ENCODE data around the gene IGSF23. TPM values are rescaled to one million over a fixed set of nuclear protein-coding genes. Genes with fewer than 3 reads are reported as not detected.
A peak's percentile ranks its signal among the peaks of the same experiment; 100 is the strongest.

Gene IGSF23
- total and polyA plus RNA-seq, 7 donors = 0.23 to 0.30 TPM; not detected in 5

DNA sequence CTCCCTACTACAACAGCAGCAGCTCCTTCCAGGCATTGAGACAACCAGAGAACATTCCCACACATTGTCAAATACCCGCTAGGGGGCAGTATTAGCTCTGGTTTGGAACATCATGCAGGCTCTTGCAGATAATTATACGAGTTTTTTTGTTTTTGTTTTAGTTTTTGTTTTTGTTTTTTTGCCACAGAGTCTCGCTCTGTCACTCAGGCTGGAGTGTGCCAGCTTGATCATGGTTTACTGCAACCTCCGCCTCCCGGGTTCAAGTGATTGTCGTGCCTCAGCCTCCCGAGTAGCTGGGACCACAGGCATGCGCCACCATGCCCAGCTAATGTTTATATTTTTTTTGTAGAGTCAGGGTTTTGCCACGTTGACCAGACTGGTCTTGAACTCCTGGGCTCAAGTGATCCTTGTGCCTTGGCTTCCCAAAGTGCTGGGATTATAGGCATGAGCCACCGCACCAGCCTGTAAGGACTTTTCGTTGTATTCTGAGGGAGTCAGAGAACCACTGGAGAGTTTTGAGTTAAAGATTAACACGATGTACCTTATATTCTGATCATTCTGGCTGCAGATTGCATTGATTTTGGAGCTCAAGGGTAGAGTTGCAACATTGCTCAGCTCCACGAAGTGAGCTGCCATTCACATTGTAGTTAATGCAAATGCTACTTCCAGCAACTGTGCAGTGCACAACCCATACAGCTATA lies 42.2 kb upstream of the IGSF23 start:
- DNase-seq = no peak
- WGBS, 3 donors = 42 to 55% (median 43%) methylated on average over 13 of the region's 13 CpGs

DNA sequence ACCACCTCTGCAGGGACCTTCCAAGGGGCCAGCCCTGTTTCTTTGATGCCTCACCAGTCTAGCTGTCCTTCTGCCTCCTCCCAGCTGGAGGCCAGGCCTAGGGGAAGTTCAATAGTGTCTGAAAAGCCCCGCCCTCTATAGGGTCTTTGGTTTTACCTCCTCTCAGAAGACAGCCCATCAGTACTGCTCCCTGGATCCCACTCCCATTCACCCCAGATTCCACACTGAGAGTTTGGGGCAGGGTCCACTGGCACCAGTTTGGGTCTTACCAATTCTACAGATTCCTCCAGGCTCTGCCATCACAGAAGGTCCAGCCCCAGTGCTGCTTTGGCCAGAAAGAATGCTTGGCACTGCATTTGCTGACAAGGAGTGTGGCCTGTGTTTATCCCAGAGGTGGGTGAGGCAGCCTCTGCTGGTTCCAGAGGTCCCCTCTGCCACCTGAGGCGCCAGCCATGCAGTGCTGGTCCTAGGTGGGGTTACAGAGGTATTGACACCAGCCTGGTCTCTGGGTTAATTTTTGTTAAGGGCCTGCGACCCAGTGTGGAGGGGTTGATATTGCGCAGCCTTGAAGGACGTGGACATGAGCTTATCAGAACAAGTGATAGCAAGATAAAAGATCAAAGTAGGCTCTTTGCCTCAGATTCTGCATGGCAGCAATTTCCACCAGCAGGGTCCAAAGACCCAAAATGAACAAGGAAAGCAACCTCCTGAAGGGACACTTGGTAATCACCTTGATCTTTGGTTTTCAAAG lies 41.4 kb upstream of the IGSF23 start:
- Histone ChIP-seq H3K27me3 (ENCODE audit: insufficient read depth in 3 of 3, low read length in 2 of 3) (peaks cover 0 to 22% (median 4%) of the 10 kb centered on the region in 3 donors), H3K9me3 (no peaks in the 10 kb centered on the region), H3K4me3 (no peak overlapping the region), H3K27ac (no peak overlapping the region), H3K36me3 (ENCODE audit: insufficient read depth in 1 of 2, low read depth in 1 of 2) (no peaks in the 10 kb centered on the region), H3K4me1 (no peaks in the 10 kb centered on the region)
- 89 to 96% (median 92%) methylated on average over 5 of the region's 5 CpGs for WGBS, 3 donors
- intact Hi-C loops (cut with DNase I) = loop anchor here (2.0 to 10.0 kb wide), 4 partner anchors 85 to 273 kb away; partner anchors contain the start of gene NECTIN2 (in 1 of the 2)
- DNase-seq (no peak), ATAC-seq (no peak)
- TF ChIP-seq, protein P1, sequence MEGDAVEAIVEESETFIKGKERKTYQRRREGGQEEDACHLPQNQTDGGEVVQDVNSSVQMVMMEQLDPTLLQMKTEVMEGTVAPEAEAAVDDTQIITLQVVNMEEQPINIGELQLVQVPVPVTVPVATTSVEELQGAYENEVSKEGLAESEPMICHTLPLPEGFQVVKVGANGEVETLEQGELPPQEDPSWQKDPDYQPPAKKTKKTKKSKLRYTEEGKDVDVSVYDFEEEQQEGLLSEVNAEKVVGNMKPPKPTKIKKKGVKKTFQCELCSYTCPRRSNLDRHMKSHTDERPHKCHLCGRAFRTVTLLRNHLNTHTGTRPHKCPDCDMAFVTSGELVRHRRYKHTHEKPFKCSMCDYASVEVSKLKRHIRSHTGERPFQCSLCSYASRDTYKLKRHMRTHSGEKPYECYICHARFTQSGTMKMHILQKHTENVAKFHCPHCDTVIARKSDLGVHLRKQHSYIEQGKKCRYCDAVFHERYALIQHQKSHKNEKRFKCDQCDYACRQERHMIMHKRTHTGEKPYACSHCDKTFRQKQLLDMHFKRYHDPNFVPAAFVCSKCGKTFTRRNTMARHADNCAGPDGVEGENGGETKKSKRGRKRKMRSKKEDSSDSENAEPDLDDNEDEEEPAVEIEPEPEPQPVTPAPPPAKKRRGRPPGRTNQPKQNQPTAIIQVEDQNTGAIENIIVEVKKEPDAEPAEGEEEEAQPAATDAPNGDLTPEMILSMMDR (IDR thresholded peaks at IDR 0.05) = no peak

More for the DNA sequence above, 42.2 kb upstream of the IGSF23 start:
- peaks cover 0 to 25% (median 4%) of the 10 kb centered on the region in 3 donors for H3K27me3 ChIP-seq (ENCODE audit: insufficient read depth in 3 of 3, low read length in 2 of 3)
- no peaks in the 10 kb centered on the region for H3K36me3 ChIP-seq (ENCODE audit: insufficient read depth in 1 of 2, low read depth in 1 of 2)
- H3K27ac ChIP-seq = no peak overlapping the region
- TF ChIP-seq, protein P1 (IDR thresholded peaks at IDR 0.05) = peak; percentile 80
- peak; percentile 63 to 73 (median 70) for ATAC-seq
- H3K4me3 ChIP-seq = no peak overlapping the region
- intact Hi-C loops (cut with DNase I) = loop anchor here (2.0 to 10.0 kb wide), 4 partner anchors 86 to 274 kb away; partner anchors contain the start of gene NECTIN2 (in 1 of the 2)
- no peaks in the 10 kb centered on the region for H3K9me3 ChIP-seq
- no peaks in the 10 kb centered on the region for H3K4me1 ChIP-seq

DNA sequence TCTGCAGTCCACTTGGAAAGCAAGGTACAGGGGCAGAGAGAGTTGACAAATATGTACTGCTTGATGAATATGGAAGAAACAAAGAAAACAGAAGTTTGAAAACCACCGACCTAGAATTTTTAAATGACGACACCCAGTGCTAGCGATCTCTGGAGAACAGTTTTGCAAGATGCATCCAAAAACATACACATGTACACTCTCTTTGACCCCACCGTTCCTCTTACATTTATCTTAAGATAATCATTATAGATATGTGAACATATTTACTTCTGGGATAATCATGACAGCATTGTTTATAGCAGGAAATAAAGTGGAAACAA lies 40.8 kb upstream of the IGSF23 start:
- no peaks in the 10 kb centered on the region for H3K4me1 ChIP-seq
- no peaks in the 10 kb centered on the region for H3K9me3 ChIP-seq
- H3K27me3 ChIP-seq (ENCODE audit: insufficient read depth in 3 of 3, low read length in 2 of 3) = peaks cover 0 to 18% (median 4%) of the 10 kb centered on the region in 3 donors
- WGBS, 3 donors = 69 to 78% (median 73%) methylated on average over 4 of the region's 4 CpGs
- TF ChIP-seq, protein P1 (IDR thresholded peaks at IDR 0.05) = no peak
- ATAC-seq (no peak), DNase-seq (no peak)
- H3K4me3 ChIP-seq = no peak overlapping the region
- H3K27ac ChIP-seq = no peak overlapping the region
- no peaks in the 10 kb centered on the region for H3K36me3 ChIP-seq (ENCODE audit: insufficient read depth in 1 of 2, low read depth in 1 of 2)
- intact Hi-C loops (cut with DNase I) = loop anchor here (5.0 to 10.0 kb wide), 3 partner anchors 85 to 272 kb away; partner anchors contain the start of gene NECTIN2 (in 1 of the 2)

DNA sequence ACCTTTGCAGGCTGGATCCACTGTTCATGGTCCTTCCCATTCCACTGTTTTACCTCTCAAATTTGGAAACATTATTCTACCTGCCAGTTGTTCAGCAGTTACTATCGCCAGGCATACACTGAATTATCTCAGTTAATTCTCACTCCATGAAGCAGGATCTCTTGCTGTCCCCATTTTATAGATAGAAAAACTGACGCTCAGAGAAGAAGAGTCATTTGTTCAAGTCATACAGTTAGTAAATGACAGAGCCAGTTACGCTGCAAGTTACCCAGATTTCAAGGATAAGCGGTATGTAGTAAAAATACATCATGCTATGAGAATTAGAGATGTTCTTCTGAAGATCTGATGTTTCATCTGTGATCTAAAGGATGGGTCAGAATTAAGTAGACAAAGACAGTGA lies 40.2 kb upstream of the IGSF23 start:
- WGBS, 3 donors = 88 to 94% (median 92%) methylated on average over 4 of the region's 4 CpGs
- H3K36me3 ChIP-seq (ENCODE audit: insufficient read depth in 1 of 2, low read depth in 1 of 2) = no peaks in the 10 kb centered on the region
- no peaks in the 10 kb centered on the region for H3K4me1 ChIP-seq
- TF ChIP-seq, protein P1 (IDR thresholded peaks at IDR 0.05) = no peak
- no peak for DNase-seq
- H3K4me3 ChIP-seq = no peak overlapping the region
- H3K9me3 ChIP-seq = no peaks in the 10 kb centered on the region
- peaks cover 0 to 16% (median 0%) of the 10 kb centered on the region in 3 donors for H3K27me3 ChIP-seq (ENCODE audit: insufficient read depth in 3 of 3, low read length in 2 of 3)
- no peak for ATAC-seq
- intact Hi-C loops (cut with DNase I) = loop anchor here (5.0 to 10.0 kb wide), 3 partner anchors 84 to 272 kb away; partner anchors contain the start of gene NECTIN2 (in 1 of the 2)
- H3K27ac ChIP-seq = no peak overlapping the region

Data from psoas muscle (tissue), 8 donors.